HCT116 (cell line): ENCODE data around the gene RNF13. TPM values are rescaled to one million over a fixed set of nuclear protein-coding genes. Genes with fewer than 3 reads are reported as not detected.

Experiments used
- ATAC-seq: fragments of 200-7000 bp; cut with Tn5 transposase; 2 replicates; pipeline ENCODE4 v1.9.1; 2020; ENCODE audit warnings: mild to moderate bottlenecking, moderate library complexity
- BruUV-seq: library from RNA; stranded (reverse); fragments of 400-500 nt; replicated peaks from 2 replicates; lab custom pipeline; 2021; lab: Mats Ljungman, UMichigan
- CTCF ChIA-PET: fragments of 300-600 bp; sonication (Branson Sonifier 250); formaldehyde crosslinking; loops from one replicate; lab custom pipeline; 2021; ENCODE audit warnings: antibody characterized with exemption; lab: Charles Lee
- POLR2A ChIA-PET: fragments of 300-600, 350-600 bp; sonication (Branson Sonifier 250); formaldehyde crosslinking; loops from one replicate; lab custom pipeline; 2021; ENCODE audit warnings: antibody characterized with exemption; lab: Charles Lee
- RAD21 ChIA-PET, 2 experiments: fragments of 300-600 bp; sonication (Branson Sonifier 250); formaldehyde crosslinking; loops; one replicate each; lab custom pipeline; 2023; ENCODE audit warnings: low total read pairs in 2 of 2; ENCODE audit not compliant: uncharacterized antibody in 2 of 2, unreplicated experiment in 2 of 2, low non-redundant PET in 1 of 2; lab: Charles Lee
- DNase-seq: peaks from one replicate; pipeline ENCODE4 v3.0.0-alpha.2; 2010; ENCODE audit warnings: low read depth, low spot score
- H2AFZ ChIP-seq: fragments of 200-600 bp; shearing (Covaris generic), sonication (generic); 2 replicates; pipeline ENCODE4 v1.6.1; 2017; ENCODE audit warnings: low read depth, mixed run types, mixed read lengths, antibody characterized with exemption, low read length; ENCODE audit not compliant: poor library complexity, severe bottlenecking
- H3K27ac ChIP-seq: 2 replicates; pipeline ENCODE4 v1.5.1; 2012; ENCODE audit warnings: low read depth, low read length
- H3K27me3 ChIP-seq: fragments of 200-600 bp; sonication (generic); 2 replicates; pipeline ENCODE4 v1.6.1; 2016; ENCODE audit warnings: mixed run types, low read length, mixed read lengths; ENCODE audit not compliant: insufficient read depth
- H3K36me3 ChIP-seq, 2 experiments: fragments of 200-500 bp in 1 of 2; fragments of 200-600 bp in 1 of 2; sonication (Bioruptor generic) in 1 of 2; sonication (generic) in 1 of 2; 2 replicates each; pipeline versions ENCODE4 v1.5.1 to v1.6.1; 2014 to 2016; ENCODE audit warnings: low read length in 2 of 2, inconsistent platforms in 1 of 2, mixed read lengths in 1 of 2, mixed run types in 1 of 2; ENCODE audit not compliant: insufficient read depth in 2 of 2, control insufficient read depth in 1 of 2
- H3K4me1 ChIP-seq, 2 experiments: fragments of 200-600 bp in 1 of 2; sonication (generic) in 1 of 2; 2 replicates each; pipeline versions ENCODE4 v1.5.1 to v1.6.1; 2012 to 2017; ENCODE audit warnings: low read length in 2 of 2, inconsistent platforms in 1 of 2, mild to moderate bottlenecking in 1 of 2, mixed read lengths in 1 of 2, mixed run types in 1 of 2, moderate library complexity in 1 of 2; ENCODE audit not compliant: insufficient read depth in 2 of 2, control insufficient read depth in 1 of 2
- H3K4me2 ChIP-seq: fragments of 200-600 bp; sonication (generic); 2 replicates; pipeline ENCODE4 v1.6.1; 2017; ENCODE audit warnings: mixed run types, low read length, mixed read lengths
- H3K4me3 ChIP-seq, 2 experiments: fragments of 200-600 bp in 1 of 2; sonication (generic) in 1 of 2; replicated peaks in 1 of 2; 2 replicates each; pipeline ENCODE4 v1.5.1; 2011 to 2016; ENCODE audit warnings: low read length in 2 of 2, control low read depth in 1 of 2, low read depth in 1 of 2, mild to moderate bottlenecking in 1 of 2, mixed read lengths in 1 of 2, mixed run types in 1 of 2
- H3K79me2 ChIP-seq: fragments of 200-600 bp; sonication (generic); 2 replicates; pipeline ENCODE4 v1.6.1; 2017; ENCODE audit warnings: mild to moderate bottlenecking, mixed run types, low read length, moderate library complexity, mixed read lengths; ENCODE audit not compliant: insufficient read depth
- H3K9ac ChIP-seq: fragments of 200-600 bp; sonication (generic); 2 replicates; pipeline ENCODE4 v1.6.1; 2016; ENCODE audit warnings: low read length, mixed read lengths
- H3K9me2 ChIP-seq: fragments of 200-600 bp; sonication (generic), shearing (Covaris generic); 2 replicates; pipeline ENCODE4 v1.6.1; 2017; ENCODE audit warnings: mixed run types, mild to moderate bottlenecking, moderate library complexity; ENCODE audit not compliant: insufficient read depth
- H3K9me3 ChIP-seq, 2 experiments: fragments of 200-500 bp in 1 of 2; fragments of 200-600 bp in 1 of 2; sonication (Bioruptor generic) in 1 of 2; sonication (generic) in 1 of 2; 2 replicates each; pipeline ENCODE4 v1.6.1; 2014 to 2017; ENCODE audit warnings: low read length in 2 of 2, mixed read lengths in 2 of 2, inconsistent platforms in 1 of 2, low read depth in 1 of 2, mild to moderate bottlenecking in 1 of 2, mixed run types in 1 of 2, moderate library complexity in 1 of 2; ENCODE audit not compliant: control insufficient read depth in 1 of 2, insufficient read depth in 1 of 2
- H4K20me1 ChIP-seq: fragments of 200-600 bp; sonication (generic), shearing (Covaris generic); 2 replicates; pipeline ENCODE4 v1.6.1; 2017; ENCODE audit warnings: mixed run types, mild to moderate bottlenecking, moderate library complexity; ENCODE audit not compliant: insufficient read depth
- ATF3 ChIP-seq: IDR thresholded peaks from 2 replicates; pipeline ENCODE4 v1.6.1; 2012
- CBX3 ChIP-seq: IDR thresholded peaks from 2 replicates; pipeline ENCODE4 v1.6.1; 2012; ENCODE audit warnings: low read depth
- CEBPB ChIP-seq: IDR thresholded peaks from 2 replicates; pipeline ENCODE4 v1.6.1; 2012; ENCODE audit warnings: low read depth
- EGR1 ChIP-seq: IDR thresholded peaks from 2 replicates; pipeline ENCODE4 v1.6.1; 2012; ENCODE audit warnings: low read depth
- EZH2 ChIP-seq: fragments of 200-600 bp; sonication (generic); IDR thresholded peaks from 2 replicates; pipeline ENCODE4 v1.6.1; 2017; ENCODE audit warnings: antibody characterized with exemption, mixed run types
- EZH2phosphoT487 ChIP-seq: fragments of 200-600 bp; IDR thresholded peaks from 2 replicates; pipeline ENCODE4 v1.6.1; 2018; ENCODE audit warnings: antibody characterized with exemption, borderline replicate concordance
- JUND ChIP-seq: IDR thresholded peaks from 2 replicates; pipeline ENCODE4 v1.6.1; 2012
- MAX ChIP-seq: IDR thresholded peaks from 2 replicates; pipeline ENCODE4 v1.6.1; 2012
- POLR2AphosphoS5 ChIP-seq: IDR thresholded peaks from 2 replicates; pipeline ENCODE4 v1.6.1; 2011; ENCODE audit warnings: mild to moderate bottlenecking, low read depth, low read length, moderate library complexity
- REST ChIP-seq: IDR thresholded peaks from 2 replicates; pipeline ENCODE4 v1.6.1; 2012; ENCODE audit warnings: low read depth
- SIN3A ChIP-seq: IDR thresholded peaks from 2 replicates; pipeline ENCODE4 v1.6.1; 2012; ENCODE audit warnings: low read depth
- SP1 ChIP-seq: IDR thresholded peaks from 2 replicates; pipeline ENCODE4 v1.6.1; 2012; ENCODE audit warnings: low read depth
- SRF ChIP-seq: IDR thresholded peaks from 2 replicates; pipeline ENCODE4 v1.6.1; 2012; ENCODE audit warnings: low read depth
- TCF7L2 ChIP-seq: IDR thresholded peaks from 2 replicates; pipeline ENCODE4 v1.7.0; 2011; ENCODE audit warnings: borderline replicate concordance, inconsistent platforms; ENCODE audit not compliant: insufficient read depth, insufficient read length; ENCODE audit errors: extremely low read depth
- YY1 ChIP-seq: IDR thresholded peaks from 2 replicates; pipeline ENCODE4 v1.6.1; 2011; ENCODE audit warnings: low read length, low read depth, moderate library complexity, mild to moderate bottlenecking; ENCODE audit not compliant: insufficient replicate concordance; ENCODE audit errors: extremely low read depth
- ZBTB33 ChIP-seq: IDR thresholded peaks from 2 replicates; pipeline ENCODE4 v1.6.1; 2011; ENCODE audit warnings: mild to moderate bottlenecking, low read length, moderate library complexity; ENCODE audit not compliant: insufficient replicate concordance; ENCODE audit errors: extremely low read depth
- ZFX ChIP-seq: fragments of 450-650 bp; IDR thresholded peaks from 2 replicates; pipeline ENCODE4 v1.6.1; 2017
- ZNF274 ChIP-seq: fragments of 200-500 bp; sonication (Bioruptor generic); IDR thresholded peaks from 2 replicates; pipeline ENCODE4 v1.6.1; 2014; ENCODE audit warnings: mild to moderate bottlenecking, low read depth, low read length, inconsistent platforms
- intact Hi-C: fragments of 100-400 bp; cut with micrococcal nuclease; formaldehyde crosslinking; loops from 2 replicates; pipeline ENCODE4 v1.10.0; 2022
- total RNA-seq: library from RNA; stranded (reverse); gene quantifications from one replicate; pipeline ENCODE4 v1.2.1, GENCODE V29; 2021; ENCODE audit not compliant: unreplicated experiment

RNF13 gene
- total RNA-seq, 1 experiment from 2014 or later, result 39.9 TPM

- H3K27ac ChIP-seq, result no peak overlapping the region
- no TSS peak for BruUV-seq
- ChIA-PET CTCF (interaction anchor here (0.9 to 1.0 kb wide), 4 partner anchors 10 to 189 kb away, joined by 3 to 7 read pairs (median 3); no protein-coding TSS in a partner anchor), RAD21 (no interaction called here), POLR2A (no interaction called here)
- H2AFZ ChIP-seq, result no peak overlapping the region
- H3K9ac ChIP-seq, result no peak overlapping the region
- intact Hi-C loops, result no loop called here
- ATAC-seq (no peak), DNase-seq (no peak)
- TF ChIP-seq ZNF274 (no peak), ZBTB33 (no peak), SP1 (no peak), TCF7L2 (no peak), ATF3 (no peak), JUND (no peak), CEBPB (no peak), POLR2AphosphoS5 (no peak), SRF (no peak), MAX (no peak), YY1 (no peak), EZH2 (no peak), REST (no peak), CBX3 (no peak), ZFX (no peak), EGR1 (no peak), EZH2phosphoT487 (no peak), SIN3A (no peak)
- H3K36me3 ChIP-seq, result peaks cover 4 to 12% of the 10 kb centered on the region in 2 experiments
- H3K9me3 ChIP-seq, result no peaks in the 10 kb centered on the region
- no peaks in the 10 kb centered on the region for H3K4me1 ChIP-seq
- H3K27me3 ChIP-seq, result no peaks in the 10 kb centered on the region
- H3K4me3 ChIP-seq, result no peak overlapping the region
- H4K20me1 ChIP-seq, result peaks cover 10% of the 10 kb centered on the region; the same call in 1 of the 2 replicates
- H3K79me2 ChIP-seq, result peaks cover 58% of the 10 kb centered on the region; the same call in 1 of the 2 replicates
- no peaks in the 10 kb centered on the region for H3K9me2 ChIP-seq
- no peak overlapping the region for H3K4me2 ChIP-seq
Measured at GRCh38 chr3:149954812-149955211, 141.8 kb downstream of the RNF13 start.
